Stimulated activated CD8-positive, alpha-beta memory T cell treated with anti-CD3 and anti-CD28 coated beads, Interleukin-12 subunit alpha, Interleukin-12 subunit beta, amount 100 ng/mL, for 24 hours (primary cell): Measurements from ENCODE around the gene NPR2.

Experiments used
- DNase-seq: peaks from one replicate; pipeline ENCODE4 v3.0.0-alpha.2; 2020; ENCODE audit errors: extremely low read depth

NPR2 gene

GRCh38 chr9:35858458-35858857, 67.1 kb downstream of the NPR2 start:
- no peak for DNase-seq
